CD4-positive, alpha-beta T cell treated with Interleukin-15 for 1 hour (primary cell): ENCODE data around the gene FAM32A.

Experiments
- DNase-seq: peaks from one replicate; pipeline ENCODE4 v3.0.0-alpha.2; 2020

The FAM32A gene

GRCh38 chr19:16203256-16204004, 18.2 kb downstream of the FAM32A start:
- no peak for DNase-seq

DNA sequence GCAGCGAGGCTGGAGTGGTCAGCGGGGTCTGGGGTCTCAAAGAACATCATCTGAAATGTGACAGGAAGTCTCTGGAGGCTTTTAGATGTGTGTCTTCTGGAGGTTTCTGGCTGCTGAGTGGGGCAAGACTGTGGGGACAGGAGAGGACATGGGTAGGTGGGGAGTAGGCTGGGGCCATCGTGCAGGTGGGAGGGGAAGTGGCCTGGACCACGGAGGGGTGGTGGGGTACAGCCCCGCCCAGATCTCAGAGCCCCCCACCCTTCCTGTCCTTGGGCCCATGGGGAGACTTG, 18.7 kb downstream of the FAM32A start:
- DNase-seq, result no peak

DNA sequence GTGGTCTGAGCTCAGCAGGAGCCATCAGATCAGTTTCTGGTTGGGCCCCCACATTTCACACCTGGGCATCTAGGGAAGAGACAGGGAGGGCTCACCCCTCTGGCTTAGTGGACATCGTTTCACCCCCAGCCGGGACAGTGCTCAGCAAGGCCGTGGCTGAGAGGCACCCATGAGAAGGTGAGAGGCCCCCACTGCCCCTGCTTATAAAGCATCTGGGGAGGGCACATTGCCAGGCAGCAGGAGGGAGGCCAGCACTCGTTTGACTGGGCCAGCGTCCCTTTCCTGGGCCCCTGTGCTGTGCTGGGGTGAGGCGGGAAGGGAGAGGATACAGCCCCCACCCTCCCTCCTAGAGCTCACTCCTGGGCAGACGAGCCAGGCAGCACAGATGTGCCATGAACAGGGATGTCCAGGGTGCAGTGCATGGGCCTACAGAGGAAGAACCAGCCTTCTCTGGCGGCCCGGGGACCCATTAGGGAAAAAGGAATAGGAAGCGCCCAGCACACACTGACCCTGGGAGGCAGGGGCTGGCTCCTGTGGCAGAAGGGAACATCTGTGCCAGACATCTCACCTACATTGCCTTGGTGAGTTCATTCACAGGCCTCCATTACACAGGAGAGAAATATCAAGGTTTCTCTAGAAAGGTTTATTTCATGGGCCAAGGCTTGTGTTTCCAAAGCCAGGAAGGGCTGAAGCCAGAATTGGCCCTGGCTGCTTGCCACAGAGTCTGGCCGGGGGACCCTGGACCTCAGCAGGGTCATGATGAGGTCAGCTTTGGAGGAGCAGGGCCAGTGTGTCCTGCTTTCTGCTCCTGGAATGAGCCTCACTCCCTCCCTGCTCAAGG, 20.2 kb downstream of the FAM32A start:
- no peak for DNase-seq

DNA sequence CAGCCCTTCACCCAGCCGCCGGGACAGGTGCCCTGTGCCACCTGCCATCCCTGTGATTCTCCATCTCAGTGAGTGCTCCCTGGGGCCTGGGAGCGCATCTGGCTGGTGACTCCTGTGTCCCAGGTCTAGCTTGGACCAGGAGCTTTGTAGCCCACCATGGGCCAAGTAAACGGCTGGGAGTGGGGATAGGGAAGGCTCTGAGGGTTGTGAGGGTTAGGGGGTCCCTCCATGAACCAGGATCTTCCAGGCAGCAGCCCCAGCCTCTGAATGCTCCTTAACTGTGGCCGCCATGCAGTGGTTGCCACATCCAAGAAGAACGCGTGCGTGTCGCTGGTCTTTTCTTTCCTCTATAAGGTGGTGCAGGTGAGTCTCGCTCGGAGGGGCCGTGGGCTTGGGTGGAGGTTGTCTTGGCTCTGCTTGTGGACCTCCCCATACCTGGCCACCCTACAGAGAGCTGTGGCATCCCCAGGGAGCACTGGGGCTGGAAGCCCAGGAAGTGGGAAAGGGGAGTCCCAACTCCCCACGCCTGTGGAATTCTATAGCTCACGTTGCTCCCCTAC, 20.9 kb downstream of the FAM32A start:
- no peak for DNase-seq

- DNase-seq, result no peak
Observed at GRCh38 chr19:16206637-16207036, 21.4 kb downstream of the FAM32A start.

DNA sequence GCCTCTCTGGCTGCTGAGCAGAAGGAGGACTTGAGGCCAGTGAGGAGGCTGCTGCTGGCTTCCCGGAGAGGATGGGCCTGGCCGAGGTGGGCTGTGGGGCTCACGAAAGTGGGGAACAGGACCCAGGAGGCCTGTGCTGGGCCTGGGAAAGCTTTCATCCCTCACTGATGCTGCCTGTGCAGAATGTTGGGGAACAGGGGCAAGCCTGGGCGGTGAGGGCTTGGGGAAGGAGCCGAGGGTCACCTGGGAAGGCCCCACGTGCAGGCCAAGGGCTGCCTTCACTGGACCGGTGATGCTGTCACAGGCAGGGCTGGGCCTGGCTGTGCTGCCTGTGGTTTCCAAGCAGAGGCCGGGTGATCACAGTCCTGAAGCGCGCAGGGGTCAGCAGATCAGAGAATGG, 21.9 kb downstream of the FAM32A start:
- no peak for DNase-seq

GRCh38 chr19:16207490-16208025, 22.3 kb downstream of the FAM32A start:
- DNase-seq, result no peak

DNA sequence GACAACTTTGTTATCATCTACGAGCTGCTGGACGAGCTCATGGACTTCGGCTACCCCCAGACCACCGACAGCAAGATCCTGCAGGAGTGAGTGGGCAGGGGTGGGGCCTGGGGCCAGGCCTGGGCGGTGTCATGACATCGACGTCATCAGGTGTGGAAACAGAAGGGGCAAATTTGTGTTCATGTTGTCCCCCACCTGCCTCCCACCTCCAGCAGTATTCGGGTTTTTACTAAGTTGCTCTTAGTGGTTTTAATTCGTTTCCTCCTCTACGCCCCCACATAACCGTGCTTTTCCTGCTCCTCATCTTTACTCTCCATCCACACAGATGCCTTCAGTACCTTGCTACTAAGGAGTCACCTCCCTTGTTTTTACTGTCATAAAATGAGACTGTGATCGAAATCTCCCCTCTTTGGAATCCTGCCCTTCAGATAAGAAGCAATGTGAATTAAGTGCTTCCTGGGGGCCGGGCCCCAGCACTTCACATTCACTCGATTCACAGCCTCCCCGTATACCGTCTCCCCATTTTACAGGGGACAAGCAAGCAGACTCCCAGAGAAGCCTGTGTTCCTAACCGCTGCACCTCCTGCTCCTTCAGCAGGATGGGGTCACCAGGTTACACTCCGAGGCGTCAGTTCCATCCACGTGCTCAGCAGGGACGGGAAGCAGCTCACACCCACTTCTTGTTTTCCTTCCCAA, 23.0 kb downstream of the FAM32A start:
- no peak for DNase-seq

DNA sequence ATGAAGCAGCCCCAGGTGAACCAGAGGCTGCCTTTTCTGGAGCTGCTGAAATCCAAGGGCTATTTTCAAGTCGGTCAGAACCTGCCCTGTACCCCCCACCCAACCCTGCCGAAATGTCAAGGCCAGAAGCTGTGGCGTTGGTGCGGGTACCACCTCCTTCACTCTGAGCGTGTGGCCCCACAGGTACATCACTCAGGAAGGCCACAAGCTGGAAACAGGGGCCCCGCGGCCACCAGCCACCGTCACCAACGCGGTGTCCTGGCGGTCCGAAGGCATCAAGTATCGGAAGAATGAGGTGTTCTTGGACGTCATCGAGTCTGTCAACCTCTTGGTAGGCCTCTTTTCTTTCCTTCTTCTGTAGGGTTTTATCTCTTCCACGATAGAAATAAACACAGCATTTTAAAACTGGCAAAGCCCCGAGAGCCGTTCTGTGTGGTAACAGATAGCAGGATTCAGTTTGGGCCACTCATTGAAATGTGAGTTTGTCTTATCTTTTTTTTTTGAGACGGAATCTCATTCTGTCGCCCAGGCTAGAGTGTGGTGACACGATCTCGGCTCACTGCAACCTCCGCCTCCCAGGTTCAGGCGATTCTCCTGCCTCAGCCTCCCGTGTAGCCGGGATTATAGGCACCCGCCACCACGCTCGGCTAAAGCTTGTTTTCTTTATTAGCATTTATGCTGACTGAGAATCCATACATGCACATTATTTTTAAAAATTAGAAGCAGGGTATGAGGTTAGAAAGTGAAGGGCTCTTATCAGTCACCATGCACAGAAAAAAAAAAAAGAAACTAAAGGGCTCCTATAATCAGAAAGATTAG, 23.8 kb downstream of the FAM32A start:
- DNase-seq, result no peak

- DNase-seq, result no peak
Observed at GRCh38 chr19:16210168-16210567, 25.0 kb downstream of the FAM32A start.

DNA sequence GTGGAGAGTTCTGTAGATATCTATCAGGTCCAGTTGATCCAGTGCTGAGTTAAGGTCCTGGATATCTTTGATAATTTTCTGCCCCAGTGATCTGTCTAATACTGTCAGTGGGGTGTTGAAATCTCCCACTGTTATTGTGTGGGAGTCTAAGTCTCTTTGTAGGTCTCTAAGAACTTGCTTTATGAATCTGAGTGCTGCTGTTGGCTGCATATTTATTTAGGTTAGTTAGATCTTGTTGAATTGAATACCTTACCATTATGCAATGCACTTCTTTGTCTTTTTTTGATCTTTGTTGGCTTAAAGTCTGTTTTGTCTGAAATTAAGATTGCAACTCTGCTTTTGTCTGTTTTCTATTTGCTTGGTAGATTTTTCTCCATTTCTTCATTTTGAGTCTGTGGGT, 27.9 kb downstream of the FAM32A start:
- DNase-seq, result no peak

DNA sequence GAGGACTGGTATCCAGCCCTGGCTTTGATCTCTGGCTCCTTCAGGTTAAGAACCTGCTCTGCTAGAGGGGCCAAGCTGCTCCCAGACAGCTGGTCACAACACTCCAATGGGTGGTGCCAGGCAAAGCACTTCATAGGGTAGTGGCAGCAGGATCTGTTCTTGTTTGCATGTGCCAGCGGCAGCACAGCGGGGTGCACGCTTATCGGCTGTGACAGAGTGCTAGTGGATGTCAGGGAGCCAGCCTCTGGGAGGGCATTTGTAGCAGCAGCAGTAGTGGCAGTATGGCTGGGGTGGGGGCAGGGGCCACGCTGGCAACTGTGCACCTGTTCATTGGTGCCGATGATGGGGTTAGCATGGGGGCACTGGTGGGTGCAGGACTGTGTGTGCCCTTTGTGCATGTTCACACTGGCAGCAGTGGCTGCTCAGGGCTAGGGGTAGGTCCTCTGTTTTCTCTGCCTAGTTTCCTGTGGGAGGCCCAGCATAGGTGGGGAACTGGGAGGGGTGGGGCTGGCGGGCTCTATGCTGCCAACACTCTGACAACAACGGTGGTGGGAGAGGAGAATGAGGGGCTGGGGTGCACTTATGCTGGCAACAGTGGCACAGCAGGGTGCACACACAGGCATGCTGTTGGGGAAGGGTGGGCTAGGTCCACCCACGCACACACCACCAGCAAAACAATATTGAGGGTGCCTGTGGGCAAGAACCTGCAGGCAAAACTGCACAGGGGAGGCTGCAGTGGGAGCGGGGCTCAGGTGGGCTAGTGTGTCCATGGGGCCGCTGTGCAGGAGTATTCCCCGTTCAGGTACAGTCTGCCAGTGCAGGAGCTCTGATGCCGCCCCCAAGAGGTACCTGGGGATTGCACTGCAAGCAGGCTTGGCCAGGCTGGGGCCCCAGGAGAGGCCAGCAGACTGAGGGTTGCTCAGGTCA, 31.8 kb downstream of the FAM32A start:
- no peak for DNase-seq

DNA sequence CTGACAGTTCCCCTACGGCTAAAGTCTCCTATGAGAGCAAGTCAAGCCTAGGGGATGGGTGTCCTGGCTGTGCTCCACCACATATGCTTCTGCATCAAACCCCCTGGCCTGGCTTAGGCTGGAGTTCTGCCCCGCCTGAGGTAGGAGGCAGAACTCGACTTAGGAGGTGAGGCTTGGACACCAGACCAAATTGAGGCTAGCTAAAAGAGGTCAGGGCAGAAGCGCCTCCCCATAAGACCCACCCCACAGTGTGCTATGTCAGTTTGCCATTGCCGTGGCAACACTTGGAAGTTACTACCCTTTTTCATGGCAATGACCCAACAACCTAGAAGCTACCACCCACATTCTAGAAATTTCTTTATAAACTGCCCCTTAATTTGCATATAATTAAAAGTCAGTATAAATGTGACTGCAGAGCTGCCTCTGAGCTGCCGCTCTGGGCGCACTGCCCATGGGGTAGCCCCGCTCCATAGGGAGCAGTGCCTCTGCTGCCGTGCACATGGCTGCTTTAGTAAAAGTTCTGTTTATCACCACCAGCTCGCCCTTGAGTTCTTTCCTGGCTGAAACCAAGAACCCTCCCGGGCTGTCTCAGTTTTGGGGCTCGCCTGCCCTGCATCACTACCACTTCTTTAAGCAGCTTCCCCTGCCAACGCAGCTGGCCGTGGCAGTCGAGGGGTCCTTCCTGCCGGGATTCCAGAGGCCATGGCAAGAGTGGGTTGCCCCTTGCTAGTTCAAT, 32.7 kb downstream of the FAM32A start:
- no peak for DNase-seq

- DNase-seq, result no peak
Observed at GRCh38 chr19:16218851-16219250, 33.6 kb downstream of the FAM32A start.

DNA sequence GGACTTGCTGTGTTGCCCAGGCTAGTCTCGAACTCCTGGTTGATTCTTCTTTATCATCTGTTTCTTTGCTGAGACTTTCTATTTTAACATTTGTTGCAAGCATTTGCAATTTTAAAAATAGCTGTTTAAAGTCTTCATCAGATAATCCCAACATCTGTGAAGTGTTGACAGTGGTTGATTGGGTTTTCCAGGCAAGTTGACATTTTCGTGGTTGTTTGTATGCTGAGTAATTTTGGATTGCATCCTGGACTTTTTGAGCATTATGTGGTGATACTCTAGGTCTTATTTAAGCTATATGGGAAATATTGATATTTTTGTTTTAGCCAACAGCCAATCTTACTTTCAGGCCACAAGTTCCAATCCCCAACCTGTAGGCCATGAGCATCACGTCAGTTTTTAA, 37.6 kb downstream of the FAM32A start:
- no peak for DNase-seq

GRCh38 chr19:16223746-16224145, 38.5 kb downstream of the FAM32A start:
- no peak for DNase-seq

GRCh38 chr19:16224293-16225045, 39.3 kb downstream of the FAM32A start:
- no peak for DNase-seq

- no peak for DNase-seq
Observed at GRCh38 chr19:16225279-16226183, 40.3 kb downstream of the FAM32A start.

DNA sequence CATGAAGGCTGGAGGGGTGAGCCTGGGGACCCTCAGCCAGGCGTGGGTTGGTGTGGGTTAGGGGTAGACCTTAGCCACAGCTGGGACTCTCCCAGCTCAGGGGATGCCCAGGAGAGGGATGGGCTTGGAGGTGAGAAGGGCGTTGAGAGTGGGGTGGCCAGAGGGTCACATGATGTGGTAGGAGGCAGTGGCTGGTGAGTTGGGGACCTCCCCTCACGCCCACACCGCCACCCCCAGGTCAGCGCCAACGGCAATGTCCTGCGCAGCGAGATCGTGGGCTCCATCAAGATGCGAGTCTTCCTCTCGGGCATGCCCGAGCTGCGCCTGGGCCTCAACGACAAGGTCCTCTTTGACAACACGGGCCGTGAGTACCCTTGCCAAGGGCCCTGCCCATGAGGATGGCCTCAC, 41.0 kb downstream of the FAM32A start:
- no peak for DNase-seq
